ENCODE data around the gene HIPK1. TPM values are rescaled to one million over a fixed set of nuclear protein-coding genes. Genes with fewer than 3 reads are reported as not detected.

HIPK1 gene
- total RNA-seq, 1 donor from 2014 or later: 41.3 TPM

DNA sequence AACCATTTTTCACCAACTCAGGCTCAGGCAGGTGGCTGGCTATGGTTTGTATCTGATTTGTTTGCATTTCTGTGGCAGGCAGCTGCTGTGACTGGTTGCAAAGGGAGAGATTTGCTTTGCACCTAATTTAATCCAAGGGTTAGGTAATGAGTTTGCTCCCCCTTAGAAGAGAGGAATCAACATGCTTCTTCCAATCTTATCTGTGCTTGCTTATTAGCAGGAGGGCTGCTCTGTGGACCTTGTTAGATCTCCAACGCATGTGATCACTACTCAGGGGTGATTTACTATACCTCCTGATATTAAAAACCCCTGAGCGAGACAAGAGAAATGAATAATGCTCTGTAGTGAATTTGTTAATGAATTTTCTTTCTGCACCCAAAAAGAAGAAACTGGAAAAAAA, 70.7 kb downstream of the HIPK1 start:
- H3K36me3 ChIP-seq: no peaks in the 10 kb centered on the region
- peaks cover under 1% of the 10 kb centered on the region for H3K36me3 Mint-ChIP-seq
- H3K27me3 Mint-ChIP-seq (ENCODE audit: insufficient read depth, low read depth): no peaks in the 10 kb centered on the region
- no peaks in the 10 kb centered on the region for H4K20me1 ChIP-seq (ENCODE audit: low read depth)
- peaks cover 6% of the 10 kb centered on the region for H3K9me3 ChIP-seq (ENCODE audit: low read depth)
- no peak overlapping the region for H3K27ac ChIP-seq
- peaks cover 16% of the 10 kb centered on the region for H3F3A ChIP-seq (ENCODE audit: low read depth)
- H3K27ac Mint-ChIP-seq: no peak overlapping the region
- H3K4me3 ChIP-seq: no peak overlapping the region
- no peak for TF ChIP-seq EZH2 (IDR thresholded peaks at IDR 0.05)
- TF ChIP-seq, protein P1, sequence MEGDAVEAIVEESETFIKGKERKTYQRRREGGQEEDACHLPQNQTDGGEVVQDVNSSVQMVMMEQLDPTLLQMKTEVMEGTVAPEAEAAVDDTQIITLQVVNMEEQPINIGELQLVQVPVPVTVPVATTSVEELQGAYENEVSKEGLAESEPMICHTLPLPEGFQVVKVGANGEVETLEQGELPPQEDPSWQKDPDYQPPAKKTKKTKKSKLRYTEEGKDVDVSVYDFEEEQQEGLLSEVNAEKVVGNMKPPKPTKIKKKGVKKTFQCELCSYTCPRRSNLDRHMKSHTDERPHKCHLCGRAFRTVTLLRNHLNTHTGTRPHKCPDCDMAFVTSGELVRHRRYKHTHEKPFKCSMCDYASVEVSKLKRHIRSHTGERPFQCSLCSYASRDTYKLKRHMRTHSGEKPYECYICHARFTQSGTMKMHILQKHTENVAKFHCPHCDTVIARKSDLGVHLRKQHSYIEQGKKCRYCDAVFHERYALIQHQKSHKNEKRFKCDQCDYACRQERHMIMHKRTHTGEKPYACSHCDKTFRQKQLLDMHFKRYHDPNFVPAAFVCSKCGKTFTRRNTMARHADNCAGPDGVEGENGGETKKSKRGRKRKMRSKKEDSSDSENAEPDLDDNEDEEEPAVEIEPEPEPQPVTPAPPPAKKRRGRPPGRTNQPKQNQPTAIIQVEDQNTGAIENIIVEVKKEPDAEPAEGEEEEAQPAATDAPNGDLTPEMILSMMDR (IDR thresholded peaks at IDR 0.05): no peak
- no peak for TF ChIP-seq EZH2phosphoT487 (IDR thresholded peaks at IDR 0.05)
- H3K4me3 Mint-ChIP-seq: no peak overlapping the region
- H3K9ac ChIP-seq: no peak overlapping the region
- H3K4me2 ChIP-seq: no peak overlapping the region
- H2AFZ ChIP-seq (replicated peaks): no peak overlapping the region
- H3K4me1 ChIP-seq: peaks cover 21% of the 10 kb centered on the region
- no peaks in the 10 kb centered on the region for H3K79me2 ChIP-seq (ENCODE audit: low read depth)
- H3K27me3 ChIP-seq: no peaks in the 10 kb centered on the region
- H3K9me3 Mint-ChIP-seq: peaks cover 12% of the 10 kb centered on the region
- peaks cover 26% of the 10 kb centered on the region for H3K4me1 Mint-ChIP-seq
- DNase-seq (ENCODE audit: low spot score): no peak

DNA sequence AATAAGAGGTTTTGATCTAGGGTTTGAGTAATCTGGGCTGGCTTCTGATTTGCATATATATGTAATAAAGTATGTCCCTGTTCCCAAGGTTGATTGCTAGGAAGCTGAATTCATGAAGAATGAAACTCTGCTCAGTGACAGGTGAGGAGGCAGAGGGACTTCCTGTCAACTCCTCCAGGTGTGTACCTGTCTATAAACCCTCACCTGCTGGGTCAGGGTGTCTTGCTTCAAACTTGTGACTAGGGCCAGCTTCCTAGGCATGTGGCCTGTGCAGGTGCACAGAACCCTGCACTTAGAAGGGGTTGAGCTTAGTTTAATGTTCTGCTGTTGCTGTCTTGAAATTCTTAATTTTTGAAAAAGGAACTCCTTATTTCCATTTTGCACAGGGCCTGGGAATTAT, 71.3 kb downstream of the HIPK1 start:
- H3K9ac ChIP-seq: no peak overlapping the region
- TF ChIP-seq, protein P1 (IDR thresholded peaks at IDR 0.05): no peak
- TF ChIP-seq EZH2phosphoT487 (IDR thresholded peaks at IDR 0.05): no peak
- no peak for TF ChIP-seq EZH2 (IDR thresholded peaks at IDR 0.05)
- no peaks in the 10 kb centered on the region for H4K20me1 ChIP-seq (ENCODE audit: low read depth)
- no peak overlapping the region for H3K27ac Mint-ChIP-seq
- H3K27me3 ChIP-seq: no peaks in the 10 kb centered on the region
- peaks cover 10% of the 10 kb centered on the region for H3K9me3 Mint-ChIP-seq
- no peak overlapping the region for H3K4me2 ChIP-seq
- DNase-seq (ENCODE audit: low spot score): no peak
- H3K36me3 Mint-ChIP-seq: peaks cover 2% of the 10 kb centered on the region
- no peaks in the 10 kb centered on the region for H3K36me3 ChIP-seq
- H3K4me1 Mint-ChIP-seq: peaks cover 26% of the 10 kb centered on the region
- no peak overlapping the region for H3K4me3 Mint-ChIP-seq
- H3K9me3 ChIP-seq (ENCODE audit: low read depth): peaks cover 2% of the 10 kb centered on the region
- peaks cover 21% of the 10 kb centered on the region for H3K4me1 ChIP-seq
- H3F3A ChIP-seq (ENCODE audit: low read depth): peaks cover 16% of the 10 kb centered on the region
- no peak overlapping the region for H3K27ac ChIP-seq
- no peak overlapping the region for H3K4me3 ChIP-seq
- no peaks in the 10 kb centered on the region for H3K27me3 Mint-ChIP-seq (ENCODE audit: insufficient read depth, low read depth)
- no peak overlapping the region for H2AFZ ChIP-seq (replicated peaks)
- no peaks in the 10 kb centered on the region for H3K79me2 ChIP-seq (ENCODE audit: low read depth)

DNA sequence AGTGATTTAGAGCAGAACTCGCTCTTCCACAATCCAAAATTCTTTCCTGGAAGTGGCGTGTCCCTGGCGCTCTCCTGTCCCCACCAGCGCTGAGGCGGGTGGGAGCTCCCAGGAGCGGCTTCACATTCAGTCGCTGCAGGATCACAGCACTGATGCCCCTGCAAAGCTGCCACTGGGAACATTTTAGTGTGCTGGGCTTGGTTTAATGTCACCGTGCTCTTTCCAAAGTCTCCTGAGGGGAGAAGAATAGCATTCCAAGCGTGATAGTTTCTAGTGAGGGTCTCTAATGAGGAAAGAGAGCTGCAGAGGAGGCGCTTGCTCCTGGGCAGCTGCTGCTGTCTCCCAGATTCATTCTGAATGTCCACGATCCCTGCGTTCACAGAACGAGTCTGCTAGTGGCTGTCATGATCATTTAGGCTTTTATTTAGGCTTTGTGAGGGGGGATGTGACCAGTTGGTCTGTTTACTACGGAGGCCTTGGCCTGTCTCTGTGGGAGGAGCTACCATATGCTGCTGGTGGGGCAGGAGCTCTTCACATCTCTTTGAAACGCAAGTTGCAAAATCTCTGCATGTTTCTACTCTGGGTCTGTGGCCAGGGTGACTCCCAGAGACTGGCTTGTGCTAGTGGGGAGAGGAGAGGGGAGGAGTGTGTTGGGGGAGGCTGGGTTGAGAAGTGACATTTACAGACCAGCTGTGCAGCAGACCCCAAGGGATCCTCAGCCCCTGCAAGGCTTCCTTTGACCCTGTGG, 73.5 kb downstream of the HIPK1 start:
- no peaks in the 10 kb centered on the region for H3K9me3 ChIP-seq (ENCODE audit: low read depth)
- Mint-ChIP-seq H3K27ac (peak overlapping the region; percentile 88), H3K36me3 (peaks cover 2% of the 10 kb centered on the region), H3K9me3 (peaks cover 12% of the 10 kb centered on the region), H3K27me3 (ENCODE audit: insufficient read depth, low read depth) (peaks cover 2% of the 10 kb centered on the region), H3K4me1 (peaks cover 26% of the 10 kb centered on the region), H3K4me3 (no peak overlapping the region)
- H3K9ac ChIP-seq: no peak overlapping the region
- peak overlapping the region; percentile 25 for H3K4me2 ChIP-seq
- no peaks in the 10 kb centered on the region for H3K36me3 ChIP-seq
- H2AFZ ChIP-seq (replicated peaks): peak overlapping the region; percentile 60
- peaks cover 16% of the 10 kb centered on the region for H3F3A ChIP-seq (ENCODE audit: low read depth)
- TF ChIP-seq, protein P1 (IDR thresholded peaks at IDR 0.05): no peak
- no peak for TF ChIP-seq EZH2phosphoT487 (IDR thresholded peaks at IDR 0.05)
- TF ChIP-seq EZH2 (IDR thresholded peaks at IDR 0.05): no peak
- no peak overlapping the region for H3K4me3 ChIP-seq
- H3K27ac ChIP-seq: no peak overlapping the region
- no peaks in the 10 kb centered on the region for H3K79me2 ChIP-seq (ENCODE audit: low read depth)
- peaks cover 21% of the 10 kb centered on the region for H3K4me1 ChIP-seq
- H4K20me1 ChIP-seq (ENCODE audit: low read depth): no peaks in the 10 kb centered on the region
- H3K27me3 ChIP-seq: no peaks in the 10 kb centered on the region
- peak; percentile 24 for DNase-seq (ENCODE audit: low spot score)
